Fibroblast of the aortic adventitia (primary cell): Measurements from ENCODE around the gene ZNF469. TPM values are rescaled to one million over a fixed set of nuclear protein-coding genes. Genes with fewer than 3 reads are reported as not detected.

ENCODE experiments used
- DNase-seq: peaks from one replicate; pipeline ENCODE4 v3.0.0-alpha.2; 2010; ENCODE audit warnings: low read depth
- H3K4me3 ChIP-seq: 2 replicates; pipeline ENCODE4 v1.5.1; 2011; ENCODE audit warnings: low read depth, mild to moderate bottlenecking, control low read depth, low read length, moderate library complexity
- CTCF ChIP-seq: IDR thresholded peaks from 2 replicates; pipeline ENCODE4 v1.5.1; 2011; ENCODE audit warnings: mild to moderate bottlenecking, low read length, control low read depth, inconsistent platforms; ENCODE audit not compliant: insufficient read depth
- total RNA-seq: library from RNA; depleted of rRNA; stranded (reverse); fragments of >200 nt; gene quantifications from 2 replicates; pipeline ENCODE4 v1.2.3, GENCODE V29; 2012; ENCODE audit warnings: low replicate concordance

The ZNF469 gene
- total RNA-seq, 1 donor, result 7.0 TPM

GRCh38 chr16:88427376-88427775 lies 44.6 kb downstream of the ZNF469 start:
- no peak for DNase-seq
- H3K4me3 ChIP-seq, result no peak overlapping the region
- TF ChIP-seq CTCF, result no peak

GRCh38 chr16:88428156-88428555 lies 45.4 kb downstream of the ZNF469 start:
- H3K4me3 ChIP-seq, result no peak overlapping the region

GRCh38 chr16:88428616-88429386 lies 46.0 kb downstream of the ZNF469 start:
- TF ChIP-seq CTCF, result no peak
- no peak for DNase-seq
- H3K4me3 ChIP-seq, result no peak overlapping the region

More at GRCh38 chr16:88428156-88428555, 45.4 kb downstream of the ZNF469 start:
- no peak for TF ChIP-seq CTCF
- DNase-seq, result no peak

- DNase-seq, result no peak
- H3K4me3 ChIP-seq, result no peak overlapping the region
- no peak for TF ChIP-seq CTCF
Observed at GRCh38 chr16:88429387-88430184, 46.8 kb downstream of the ZNF469 start.

GRCh38 chr16:88430185-88430523 lies 47.4 kb downstream of the ZNF469 start:
- H3K4me3 ChIP-seq, result no peak overlapping the region
- DNase-seq, result no peak
- no peak for TF ChIP-seq CTCF

GRCh38 chr16:88430524-88431446 lies 48.0 kb downstream of the ZNF469 start:
- H3K4me3 ChIP-seq, result no peak overlapping the region
- no peak for TF ChIP-seq CTCF
- DNase-seq, result no peak
